ENCODE measurements around the gene HTR5A.

The HTR5A gene

GRCh38 chr7:155020996-155021395, 49.1 kb upstream of the HTR5A start (continued):
- TF ChIP-seq POU6F1 (CRISPR knock-in tag; IDR thresholded peaks at IDR 0.05; ENCODE audit: borderline replicate concordance, low read depth) = no peak
- TF ChIP-seq BACH2 (CRISPR knock-in tag; IDR thresholded peaks at IDR 0.05; ENCODE audit: borderline replicate concordance) = no peak
- TF ChIP-seq SNAI2 (CRISPR knock-in tag; IDR thresholded peaks at IDR 0.05) = no peak
- no peak for TF ChIP-seq RARB (CRISPR knock-in tag; IDR thresholded peaks at IDR 0.05)
- no peak for TF ChIP-seq TOX (CRISPR knock-in tag; IDR thresholded peaks at IDR 0.05; ENCODE audit: borderline replicate concordance)
- TF ChIP-seq CREB5 (CRISPR knock-in tag; IDR thresholded peaks at IDR 0.05; ENCODE audit: low read depth) = no peak
- TF ChIP-seq ZNF565 (CRISPR knock-in tag; conservative IDR thresholded peaks at IDR 0.05; ENCODE audit: low read depth) = no peak
- TF ChIP-seq TCF4 (CRISPR knock-in tag; IDR thresholded peaks at IDR 0.05; ENCODE audit: borderline replicate concordance) = no peak
- TF ChIP-seq PATZ1 (CRISPR knock-in tag; IDR thresholded peaks at IDR 0.05; ENCODE audit: borderline replicate concordance) = no peak
- no peak for TF ChIP-seq CSDC2 (CRISPR knock-in tag; IDR thresholded peaks at IDR 0.05)

GRCh38 chr7:155021699-155022145, 48.4 kb upstream of the HTR5A start:
- TF ChIP-seq SNAI2 (CRISPR knock-in tag; IDR thresholded peaks at IDR 0.05) = no peak
- no peak for TF ChIP-seq CSRNP3 (CRISPR knock-in tag; IDR thresholded peaks at IDR 0.05)
- TF ChIP-seq ZC3H10 (CRISPR knock-in tag; IDR thresholded peaks at IDR 0.05) = no peak
- TF ChIP-seq OSR1 (CRISPR knock-in tag; IDR thresholded peaks at IDR 0.05) = no peak
- no peak for TF ChIP-seq CREB5 (CRISPR knock-in tag; IDR thresholded peaks at IDR 0.05; ENCODE audit: low read depth)
- TF ChIP-seq TSHZ2 (CRISPR knock-in tag; IDR thresholded peaks at IDR 0.05) = no peak
- TF ChIP-seq POU6F1 (CRISPR knock-in tag; IDR thresholded peaks at IDR 0.05; ENCODE audit: borderline replicate concordance, low read depth) = no peak
- TF ChIP-seq GLIS3 (CRISPR knock-in tag; IDR thresholded peaks at IDR 0.05) = no peak
- no peak for TF ChIP-seq TCF4 (CRISPR knock-in tag; IDR thresholded peaks at IDR 0.05; ENCODE audit: borderline replicate concordance)
- no peak for TF ChIP-seq RARB (CRISPR knock-in tag; IDR thresholded peaks at IDR 0.05)
- ATAC-seq = no peak

GRCh38 chr7:155027879-155028278, 42.2 kb upstream of the HTR5A start:
- TF ChIP-seq ZNF8 (CRISPR knock-in tag; IDR thresholded peaks at IDR 0.05) = no peak
- TF ChIP-seq POU6F1 (CRISPR knock-in tag; IDR thresholded peaks at IDR 0.05; ENCODE audit: borderline replicate concordance, low read depth) = no peak

More at GRCh38 chr7:155027879-155028278, 42.2 kb upstream of the HTR5A start:
- no peak for ATAC-seq

All from SK-N-SH treated with all-trans-retinoic acid at 6 μM for 48 hours (cell line).